CD4-positive, alpha-beta T cell treated with Interferon alpha-2 for 1 hour (primary cell): Measurements from ENCODE around the gene PDE1A.

Experiments
- DNase-seq, 2 donors: peaks; one replicate each; pipeline ENCODE4 v3.0.0-alpha.2; 2020 to 2022

Gene PDE1A

GRCh38 chr2:182186132-182186735 is 240.6 kb downstream of the PDE1A start:
- DNase-seq = peak in 1 of 2 donors; percentile 43

- no peak for DNase-seq
Measured at GRCh38 chr2:182182436-182182835, 244.4 kb downstream of the PDE1A start.

- DNase-seq = no peak
Measured at GRCh38 chr2:182181381-182181780, 245.5 kb downstream of the PDE1A start.

GRCh38 chr2:182179176-182179575 is 247.7 kb downstream of the PDE1A start:
- DNase-seq = no peak

GRCh38 chr2:182173944-182174622 is 252.8 kb downstream of the PDE1A start:
- DNase-seq = no peak

- DNase-seq = no peak
Measured at GRCh38 chr2:182170341-182170740, 256.5 kb downstream of the PDE1A start.

GRCh38 chr2:182167882-182168281 is 259.0 kb downstream of the PDE1A start:
- no peak for DNase-seq

- DNase-seq = no peak
Measured at GRCh38 chr2:182166841-182167240, 260.0 kb downstream of the PDE1A start.

GRCh38 chr2:182166406-182166805 is 260.4 kb downstream of the PDE1A start:
- DNase-seq = no peak

- no peak for DNase-seq
Measured at GRCh38 chr2:182165202-182165601, 261.6 kb downstream of the PDE1A start.

GRCh38 chr2:182164686-182165085 is 262.1 kb downstream of the PDE1A start:
- no peak for DNase-seq

GRCh38 chr2:182163878-182164277 is 263.0 kb downstream of the PDE1A start:
- DNase-seq = no peak

- no peak for DNase-seq
Measured at GRCh38 chr2:182148344-182148743, 278.5 kb downstream of the PDE1A start.

- DNase-seq = no peak
Measured at GRCh38 chr2:182144776-182145165, 282.1 kb downstream of the PDE1A start.

GRCh38 chr2:182144041-182144775 is 282.6 kb downstream of the PDE1A start:
- no peak for DNase-seq

GRCh38 chr2:182142062-182142461 is 284.8 kb downstream of the PDE1A start:
- DNase-seq = no peak

GRCh38 chr2:182134201-182134600 is 292.6 kb downstream of the PDE1A start:
- no peak for DNase-seq

- no peak for DNase-seq
Measured at GRCh38 chr2:182133195-182133891, 293.5 kb downstream of the PDE1A start.

GRCh38 chr2:182132605-182133004 is 294.2 kb downstream of the PDE1A start:
- no peak for DNase-seq

GRCh38 chr2:182128821-182129707 is 297.8 kb downstream of the PDE1A start:
- DNase-seq = no peak

GRCh38 chr2:182117196-182117595 is 309.6 kb downstream of the PDE1A start:
- no peak for DNase-seq

GRCh38 chr2:182116774-182117173 is 310.1 kb downstream of the PDE1A start:
- DNase-seq = no peak
